Islet precursor cell (in vitro differentiated cells): ENCODE measurements around the gene FRMD3.
A peak's percentile ranks its signal among the peaks of the same experiment; 100 is the strongest.

ENCODE experiments used
- DNase-seq: peaks from one replicate; pipeline ENCODE4 v3.0.0-alpha.2; 2018

Gene FRMD3

DNA sequence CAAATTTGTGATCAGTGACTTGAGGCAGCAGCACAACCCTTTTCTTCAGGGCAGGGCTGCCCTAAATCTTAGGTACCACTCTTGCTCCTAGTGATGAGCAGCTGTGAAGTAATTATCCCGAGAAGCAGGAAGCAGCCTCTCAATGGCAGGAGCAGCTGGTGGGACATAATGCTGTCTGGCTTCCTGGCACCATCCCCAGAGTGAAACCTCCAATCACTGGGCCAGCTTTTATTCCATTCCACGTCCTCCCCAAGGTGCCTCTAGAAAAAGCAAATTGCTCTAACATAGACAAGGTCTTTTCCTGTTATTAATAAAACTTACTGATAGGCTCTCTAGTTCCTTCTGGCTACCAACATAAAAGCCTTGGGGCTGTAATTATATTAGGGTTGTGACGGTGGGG is 154.0 kb downstream of the FRMD3 start:
- no peak for DNase-seq

DNA sequence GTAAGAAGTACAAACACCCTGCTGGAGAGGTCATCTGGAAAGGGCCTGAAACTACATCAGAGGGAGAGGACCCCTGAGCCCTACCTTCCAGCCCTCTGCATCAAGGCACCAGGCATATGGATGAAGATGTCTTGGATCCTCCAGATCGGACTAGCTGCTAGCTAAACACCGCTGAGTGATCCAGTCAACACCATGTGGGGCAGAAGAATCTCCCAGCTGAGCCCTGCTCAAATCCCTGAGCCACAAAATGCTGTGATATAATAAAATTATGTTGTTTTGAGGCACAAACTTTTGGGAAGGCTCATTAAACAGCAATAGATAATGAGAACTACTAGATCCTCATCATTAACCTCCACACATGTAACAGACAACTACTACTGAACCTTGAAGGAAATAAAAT is 155.2 kb downstream of the FRMD3 start:
- no peak for DNase-seq

- DNase-seq, result no peak
Observed at GRCh38 chr9:83382421-83382820, 155.8 kb downstream of the FRMD3 start.

DNA sequence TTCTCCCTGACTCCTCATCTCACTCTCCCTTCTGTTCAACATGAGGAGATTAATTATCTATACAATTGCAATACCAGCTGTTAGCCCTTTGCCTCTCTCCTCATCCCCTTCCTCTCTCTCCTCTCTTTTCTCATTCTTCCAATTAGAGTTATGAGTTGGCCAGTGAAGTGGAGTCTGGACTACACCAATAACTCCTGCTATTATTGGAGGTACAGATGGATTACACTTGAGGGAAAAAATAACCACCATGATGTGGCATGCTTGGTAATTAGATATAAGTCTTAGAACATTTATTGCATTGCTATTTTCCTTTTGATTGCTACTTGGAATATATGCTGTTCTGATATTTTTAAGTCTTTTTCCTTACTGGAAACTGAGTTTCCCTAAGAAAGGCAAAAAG is 159.2 kb downstream of the FRMD3 start:
- no peak for DNase-seq

DNA sequence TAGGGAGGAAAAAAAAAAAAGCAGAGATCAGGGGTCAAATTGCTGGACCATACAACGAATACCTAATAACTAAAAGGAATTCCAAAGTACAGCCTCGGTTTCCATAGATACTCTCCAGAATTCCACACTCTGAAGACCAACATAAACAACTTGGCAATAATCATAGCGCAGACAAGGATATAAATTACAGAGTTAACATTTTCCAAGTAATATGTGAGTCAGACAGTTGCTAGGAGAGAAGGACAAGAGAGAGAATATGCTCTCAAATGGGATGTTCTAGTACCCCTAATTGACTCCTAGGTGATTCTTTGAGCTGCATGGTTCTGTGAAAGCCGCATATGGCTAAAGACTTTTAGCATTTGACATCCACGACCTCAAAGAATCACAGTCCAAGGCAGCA is 165.2 kb downstream of the FRMD3 start:
- DNase-seq, result no peak

DNA sequence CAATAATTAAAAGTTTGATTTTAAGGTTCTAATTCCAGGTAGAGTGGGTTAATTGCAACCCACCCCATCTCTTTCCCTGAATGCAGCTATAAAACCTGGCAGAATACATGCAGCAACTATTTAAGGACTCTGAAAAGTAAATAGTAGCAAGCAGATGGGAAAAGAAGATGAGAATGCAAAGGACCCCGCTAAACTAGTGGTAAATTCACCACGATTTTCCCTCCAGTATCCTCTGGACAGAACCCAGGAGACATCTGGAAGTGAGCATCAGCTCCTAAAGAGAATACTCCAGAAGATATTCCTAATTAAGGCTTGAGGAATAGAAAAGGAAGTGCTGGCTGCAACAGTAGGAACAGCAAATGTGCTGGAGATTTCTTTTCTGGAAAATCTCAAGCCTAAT is 170.9 kb downstream of the FRMD3 start:
- DNase-seq, result no peak

DNA sequence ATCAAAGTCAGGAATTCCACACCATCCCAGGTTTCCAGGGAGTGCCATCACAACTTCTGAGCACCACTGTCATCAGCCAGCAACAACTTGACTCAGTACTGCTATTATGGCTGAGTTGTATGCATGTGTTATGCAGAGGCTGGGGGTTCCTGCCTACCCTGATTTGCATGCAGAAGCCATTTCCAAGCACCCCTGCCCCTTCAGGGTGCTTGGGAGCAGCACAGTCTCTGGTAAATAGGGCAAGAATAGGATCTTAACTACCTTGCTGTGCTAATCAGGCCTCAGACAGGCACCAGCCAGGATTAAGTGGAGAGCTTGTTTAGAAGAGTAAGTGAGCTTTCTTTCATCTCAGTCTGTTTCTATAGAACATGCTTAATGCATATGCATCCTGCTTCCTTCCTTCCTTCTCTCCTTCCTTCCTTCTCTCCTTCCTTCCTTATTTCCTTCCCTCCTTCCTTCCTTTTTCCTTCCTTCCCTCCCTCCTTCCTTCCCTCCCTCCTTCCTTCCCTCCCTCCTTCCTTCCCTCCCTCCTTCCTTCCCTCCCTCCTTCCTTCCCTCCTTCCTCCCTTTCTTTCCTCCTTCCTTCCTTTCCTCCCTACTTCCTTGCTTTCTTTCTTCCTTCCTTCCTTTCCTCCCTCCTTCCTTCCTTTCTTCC is 175.7 kb downstream of the FRMD3 start:
- no peak for DNase-seq

DNA sequence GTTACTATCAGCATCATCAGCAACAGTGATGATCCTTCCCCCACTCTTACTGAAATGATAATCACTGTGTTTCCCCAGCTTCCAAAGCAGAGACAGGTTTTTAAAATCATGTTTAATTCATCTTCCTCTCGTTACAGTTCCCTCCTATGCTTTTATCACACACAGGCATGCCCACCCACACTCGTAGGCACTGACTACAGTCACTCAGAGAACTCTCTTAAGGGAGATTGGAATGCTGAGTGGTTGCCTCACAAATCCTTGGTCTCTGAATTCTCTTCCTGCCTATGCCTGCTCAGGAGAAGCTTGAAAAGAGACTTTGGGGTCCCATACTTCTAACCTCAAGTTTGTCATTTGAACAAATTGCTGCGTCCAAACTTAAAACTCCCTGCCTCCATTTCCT is 179.2 kb downstream of the FRMD3 start:
- peak; percentile 7 for DNase-seq

DNA sequence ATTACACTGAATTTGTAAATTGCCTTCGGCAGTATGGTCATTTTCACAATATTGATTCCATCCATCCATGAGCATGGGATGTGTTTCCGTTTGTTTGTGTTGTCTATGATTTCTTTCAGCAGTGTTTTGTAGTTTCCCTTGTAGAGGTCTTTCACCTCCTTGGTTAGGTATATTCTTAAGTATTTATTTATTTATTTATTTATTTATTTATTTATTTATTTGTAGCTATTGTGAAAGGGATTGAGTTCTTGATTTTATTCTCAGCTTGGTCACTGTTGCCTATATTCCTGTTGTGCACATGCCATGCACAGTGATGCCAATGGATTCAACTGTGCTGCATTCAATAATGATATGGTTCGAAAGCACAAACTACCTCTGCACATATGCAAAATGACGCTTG is 179.7 kb downstream of the FRMD3 start:
- peak; percentile 0 for DNase-seq

DNA sequence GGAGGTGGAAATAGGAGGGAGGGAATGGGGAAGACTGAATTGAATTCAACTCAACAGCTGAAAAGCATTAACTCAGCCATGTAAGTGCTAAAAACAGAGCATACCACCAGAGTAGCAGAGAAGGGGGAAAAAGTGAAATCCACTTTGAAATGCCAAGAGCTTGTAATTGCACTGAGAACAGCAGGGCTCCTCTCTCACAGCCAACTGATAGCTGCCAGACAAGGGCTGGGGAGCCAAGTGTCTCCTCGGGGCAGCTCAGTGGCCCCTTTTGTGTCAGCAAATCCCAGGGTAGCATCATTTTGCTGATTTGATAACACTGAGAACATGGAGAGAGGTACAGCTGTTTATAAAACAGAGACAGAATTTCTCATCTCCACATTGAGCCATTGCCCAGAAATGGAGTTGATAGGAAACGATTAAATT is 182.5 kb downstream of the FRMD3 start:
- DNase-seq, result peak; percentile 22

- peak; percentile 59 for DNase-seq
Observed at GRCh38 chr9:83355024-83355444, 183.2 kb downstream of the FRMD3 start.

DNA sequence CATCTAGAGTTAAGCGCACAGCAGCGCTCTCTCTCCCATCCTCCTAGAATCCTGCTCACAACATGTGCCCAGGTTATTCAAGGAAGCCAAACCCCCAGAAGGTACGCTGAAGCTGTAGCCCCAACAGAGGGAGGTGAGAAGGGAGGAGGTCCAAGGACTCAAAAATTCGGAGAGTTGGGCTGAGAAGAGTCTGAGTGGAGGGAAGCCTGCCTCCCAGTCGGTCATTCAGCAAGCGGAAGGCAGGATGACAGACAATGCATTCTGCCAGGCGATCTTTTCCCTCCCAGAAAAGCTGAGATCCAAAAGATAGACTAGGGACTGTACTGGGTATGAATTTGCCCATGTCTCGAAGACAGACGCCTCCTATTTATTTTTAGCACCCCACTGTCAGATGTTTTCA is 189.2 kb downstream of the FRMD3 start:
- DNase-seq, result no peak

- DNase-seq, result no peak
Observed at GRCh38 chr9:83346655-83347420, 191.4 kb downstream of the FRMD3 start.

DNA sequence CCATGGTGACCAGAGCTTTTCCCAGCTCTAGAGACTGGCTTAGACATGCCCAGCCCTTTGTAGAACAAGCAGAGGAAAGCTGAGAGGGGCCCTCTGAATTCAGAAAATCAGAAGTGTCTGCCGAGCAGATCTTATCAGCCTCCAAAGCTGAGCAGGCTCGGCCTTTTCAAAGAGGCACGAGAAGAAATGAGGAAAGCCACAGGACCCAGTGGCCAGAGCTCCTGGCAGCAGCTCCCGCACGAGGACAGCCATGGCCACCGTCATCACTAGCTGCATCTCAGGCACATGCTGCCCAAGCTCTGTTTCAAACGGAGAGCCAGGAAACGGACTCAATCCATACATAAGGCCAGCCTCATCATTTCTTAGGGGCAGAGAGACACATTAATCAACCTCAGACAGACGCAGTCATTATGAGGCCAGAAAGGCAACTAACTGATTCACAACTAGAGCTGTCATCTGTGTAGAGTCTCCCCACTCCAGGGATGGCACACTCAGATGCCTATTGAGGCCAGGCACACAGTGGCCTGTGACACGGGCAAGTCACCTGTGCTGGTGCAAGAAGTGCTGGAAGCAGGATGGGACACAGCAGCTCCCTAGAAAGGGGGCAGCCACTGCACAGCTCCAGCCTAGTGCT is 194.7 kb downstream of the FRMD3 start:
- DNase-seq, result no peak

DNA sequence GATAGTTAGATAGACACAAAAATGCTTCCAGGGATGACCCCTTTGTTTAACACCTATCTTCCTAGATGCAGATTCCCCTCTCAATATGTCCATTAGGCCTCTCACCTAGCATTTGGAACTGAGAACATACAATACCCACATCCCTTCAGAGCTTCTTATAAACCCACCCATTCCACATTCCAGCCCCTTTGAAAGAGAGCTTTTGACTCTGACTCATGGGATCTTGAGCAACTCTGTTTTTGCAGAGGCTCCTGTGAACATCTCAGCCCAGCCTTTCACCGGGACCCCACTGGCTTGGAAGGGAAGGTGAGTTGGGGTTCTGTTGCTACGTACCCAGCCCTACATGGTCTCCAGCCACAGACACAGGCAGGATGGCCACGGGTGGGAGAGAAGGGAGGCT is 195.5 kb downstream of the FRMD3 start:
- no peak for DNase-seq

DNA sequence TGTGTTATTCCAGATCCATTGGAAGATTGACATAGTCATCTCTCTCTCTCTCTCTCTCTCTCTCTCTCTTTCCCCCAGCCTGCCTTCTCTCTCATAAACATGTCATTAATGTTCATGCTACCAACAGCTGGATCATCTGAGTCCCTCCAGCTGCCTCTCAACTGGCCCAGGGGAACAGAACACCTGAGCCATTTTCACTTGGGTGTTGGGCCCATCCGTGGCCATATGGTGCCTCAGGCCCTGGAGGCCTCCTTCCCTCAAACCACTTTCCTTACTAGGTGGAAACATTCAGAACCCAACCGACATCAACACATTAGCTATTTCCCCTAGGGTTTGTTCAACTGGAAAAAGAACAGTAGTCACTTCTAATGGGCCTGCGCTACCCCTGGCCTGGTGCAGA is 196.2 kb downstream of the FRMD3 start:
- no peak for DNase-seq

DNA sequence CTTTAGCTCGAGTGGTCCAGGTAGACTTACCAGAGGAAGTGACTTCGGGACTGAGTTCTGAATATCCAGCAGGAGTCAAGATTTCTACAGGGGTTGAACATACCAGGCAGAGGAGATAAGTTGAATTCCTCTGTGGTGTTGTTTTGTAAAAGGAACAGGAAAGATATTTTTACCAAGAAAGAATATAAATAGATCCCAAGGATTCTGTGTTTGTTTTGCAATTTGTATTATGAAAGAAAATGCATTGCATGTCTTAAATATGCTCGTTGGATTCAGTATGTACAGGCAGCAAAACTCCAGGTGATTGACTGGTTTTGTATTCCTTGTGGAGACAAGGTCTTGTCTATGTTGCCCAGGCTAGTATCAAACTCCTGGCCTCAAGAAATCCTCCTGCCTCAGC is 197.8 kb downstream of the FRMD3 start:
- DNase-seq, result no peak

GRCh38 chr9:83339435-83339834 is 198.8 kb downstream of the FRMD3 start:
- peak; percentile 57 for DNase-seq

GRCh38 chr9:83336706-83337105 is 201.5 kb downstream of the FRMD3 start:
- DNase-seq, result peak; percentile 83

DNA sequence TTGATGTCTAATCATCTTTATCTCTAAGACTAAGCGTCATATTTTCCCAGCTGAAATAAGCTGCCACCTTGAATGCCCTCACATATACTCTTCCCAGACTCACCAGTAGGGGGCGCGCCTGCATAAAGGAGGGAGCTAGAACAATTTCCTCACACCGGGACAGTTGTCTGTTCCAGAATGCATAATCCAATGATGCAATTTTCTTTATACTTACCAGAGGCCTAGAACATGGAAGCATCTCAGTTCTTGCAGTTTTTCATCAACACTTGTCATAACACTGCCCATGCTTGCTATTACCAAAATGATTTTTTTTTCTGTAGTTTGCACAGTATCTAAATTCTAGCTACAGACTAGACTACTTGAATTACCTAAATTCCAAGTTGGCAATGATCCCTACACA is 203.9 kb downstream of the FRMD3 start:
- peak; percentile 83 for DNase-seq

GRCh38 chr9:83330207-83331196 is 207.7 kb downstream of the FRMD3 start:
- no peak for DNase-seq

DNA sequence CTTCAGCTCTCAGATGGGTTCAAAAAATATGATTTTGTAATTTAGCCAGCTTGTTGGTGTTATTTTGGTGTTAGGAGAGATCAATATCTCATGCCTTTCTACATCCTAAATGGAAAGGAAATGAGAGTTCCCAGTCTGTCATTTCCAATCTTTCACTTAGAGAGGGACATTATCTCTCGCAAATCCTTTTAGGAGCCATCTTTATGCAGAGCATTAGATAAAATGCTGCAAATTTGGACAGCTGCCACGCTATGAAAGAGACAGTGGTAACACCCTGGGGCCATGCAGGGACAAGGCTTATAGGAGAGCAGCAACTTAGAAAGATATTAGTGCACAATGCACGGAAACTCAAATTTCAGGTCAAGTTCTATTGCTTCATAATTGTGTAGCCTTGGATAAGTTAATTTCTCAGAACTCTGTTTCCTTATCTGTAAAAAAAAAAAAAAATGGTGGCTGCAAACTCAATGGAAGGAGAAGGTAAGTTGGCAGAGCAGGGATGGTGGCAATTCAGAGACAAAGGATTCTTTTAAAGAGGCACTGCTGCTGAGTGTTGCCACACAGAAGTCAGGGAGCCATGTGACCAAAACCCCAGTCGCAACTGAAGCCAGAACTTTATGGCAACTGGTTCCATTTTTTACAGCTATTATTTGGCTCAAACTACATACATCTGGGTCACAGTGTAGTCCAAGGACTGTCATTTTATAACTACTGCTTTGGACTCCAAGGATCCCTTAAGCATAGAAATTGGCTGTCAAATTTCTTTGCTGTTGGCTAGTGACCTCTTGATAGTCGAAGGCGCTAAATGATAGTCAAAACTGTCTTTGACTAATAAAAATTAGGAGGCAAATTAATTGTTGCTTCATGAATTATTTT is 210.2 kb downstream of the FRMD3 start:
- no peak for DNase-seq
